Measurements from ENCODE around the gene COL4A2.
"Not testable (repeated sequence)": the region's sequence is repeated elsewhere in the genome, so short reads cannot be mapped to it uniquely, and the experiment has no call there.

The COL4A2 gene

DNA sequence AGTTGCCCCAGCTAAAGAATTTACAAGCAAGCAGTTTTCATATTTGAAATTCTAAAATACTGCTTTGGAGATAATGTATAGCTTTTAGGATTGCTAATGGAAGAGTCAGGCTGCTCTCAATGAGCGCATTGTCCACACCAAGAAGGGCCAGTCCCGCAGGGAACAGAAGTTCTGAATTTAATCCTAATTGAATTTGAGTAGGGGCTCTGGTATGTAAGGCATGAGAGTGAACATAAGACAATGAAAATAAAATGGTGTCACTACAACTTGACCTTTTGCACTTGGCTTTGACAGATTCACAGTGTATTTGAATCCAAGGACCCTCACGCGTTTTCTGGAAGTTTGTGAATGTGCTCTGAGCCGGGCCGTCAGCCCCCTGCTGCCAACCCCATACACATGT lies 221.8 kb downstream of the COL4A2 start:
- no peak overlapping the region for H3K4me3 ChIP-seq (ENCODE audit: low read depth, low read length)
- H3K27me3 ChIP-seq (ENCODE audit: control insufficient read depth, insufficient read depth, low read length): no peaks in the 10 kb centered on the region
- H3K9me3 ChIP-seq (ENCODE audit: control insufficient read depth, insufficient read depth, low read length): no peaks in the 10 kb centered on the region
- H3K36me3 ChIP-seq (ENCODE audit: control insufficient read depth, insufficient read depth, low read length): no peaks in the 10 kb centered on the region
- H3K4me1 ChIP-seq (ENCODE audit: control insufficient read depth, insufficient read depth, low read length): no peaks in the 10 kb centered on the region
- H3K9ac ChIP-seq (ENCODE audit: low read depth, low read length): no peak overlapping the region

DNA sequence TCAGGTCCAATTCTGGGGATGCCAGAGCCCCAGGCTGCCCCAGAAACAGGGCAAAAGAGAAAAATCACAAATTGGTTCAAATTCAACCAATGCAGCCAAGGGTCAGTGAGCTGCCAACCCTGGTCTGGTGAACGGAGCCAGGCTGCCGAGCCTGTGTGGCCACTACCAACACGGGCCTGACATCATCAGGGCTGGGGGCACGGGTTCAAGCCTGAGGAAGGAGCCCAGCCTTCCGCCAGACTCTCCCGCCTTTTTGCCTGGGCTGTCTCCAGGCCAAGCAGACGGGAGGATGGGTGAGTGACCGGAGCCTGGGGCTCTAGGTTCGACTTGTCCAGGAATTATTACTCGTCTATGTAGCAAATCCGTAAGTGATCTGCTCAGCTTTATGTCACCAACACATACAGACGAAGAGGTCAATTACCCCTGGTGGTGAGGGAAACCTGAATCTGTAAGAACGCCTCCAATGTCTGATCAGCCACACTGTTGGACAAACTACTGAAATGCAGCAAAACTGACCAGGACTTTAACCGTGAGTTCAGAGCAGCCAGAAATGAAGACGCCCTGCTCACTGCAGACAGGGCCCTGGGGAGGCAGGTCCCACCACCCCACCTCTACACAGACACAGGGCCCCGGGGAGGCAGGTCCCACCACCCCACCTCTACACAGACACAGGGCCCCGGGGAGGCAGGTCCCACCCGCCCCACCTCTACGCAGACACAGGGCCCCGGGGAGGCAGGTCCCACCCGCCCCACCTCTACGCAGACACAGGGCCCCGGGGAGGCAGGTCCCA lies 222.6 kb downstream of the COL4A2 start:
- Histone ChIP-seq H3K9ac (ENCODE audit: low read depth, low read length) (no peak overlapping the region), H3K36me3 (ENCODE audit: control insufficient read depth, insufficient read depth, low read length) (no peaks in the 10 kb centered on the region), H3K27me3 (ENCODE audit: control insufficient read depth, insufficient read depth, low read length) (no peaks in the 10 kb centered on the region), H3K4me1 (ENCODE audit: control insufficient read depth, insufficient read depth, low read length) (no peaks in the 10 kb centered on the region), H3K4me3 (ENCODE audit: low read depth, low read length) (no peak overlapping the region), H3K9me3 (ENCODE audit: control insufficient read depth, insufficient read depth, low read length) (no peaks in the 10 kb centered on the region)

- H3K36me3 ChIP-seq (ENCODE audit: control insufficient read depth, insufficient read depth, low read length): no peaks in the 10 kb centered on the region
- H3K9me3 ChIP-seq (ENCODE audit: control insufficient read depth, insufficient read depth, low read length): no peaks in the 10 kb centered on the region
- H3K4me3 ChIP-seq (ENCODE audit: low read depth, low read length): no peak overlapping the region
- H3K27me3 ChIP-seq (ENCODE audit: control insufficient read depth, insufficient read depth, low read length): no peaks in the 10 kb centered on the region
- no peak overlapping the region for H3K9ac ChIP-seq (ENCODE audit: low read depth, low read length)
- no peaks in the 10 kb centered on the region for H3K4me1 ChIP-seq (ENCODE audit: control insufficient read depth, insufficient read depth, low read length)
These were observed 224.0 kb downstream of the COL4A2 start for GRCh38 chr13:110531100-110531499.

DNA sequence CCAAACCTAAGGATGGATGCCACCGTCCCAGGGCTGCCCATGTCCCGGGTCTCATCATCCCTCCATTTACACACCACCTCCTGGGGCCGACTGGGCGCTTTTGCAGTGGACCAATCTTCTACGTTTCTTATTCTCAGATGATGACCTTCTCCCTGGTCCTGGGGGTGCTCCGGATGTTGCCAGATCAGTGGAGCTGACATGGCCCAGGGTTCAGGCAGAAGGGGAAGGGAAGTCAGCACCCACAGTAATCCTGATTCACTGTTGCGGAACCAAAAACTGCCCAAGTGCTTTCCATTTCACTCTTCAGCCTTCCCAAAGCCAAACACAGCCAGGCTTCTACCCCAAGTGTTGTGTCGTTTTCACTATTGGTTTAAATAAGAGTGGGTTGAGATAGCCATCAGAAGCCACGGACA lies 224.6 kb downstream of the COL4A2 start:
- no peak overlapping the region for H3K4me3 ChIP-seq (ENCODE audit: low read depth, low read length)
- H3K4me1 ChIP-seq (ENCODE audit: control insufficient read depth, insufficient read depth, low read length): no peaks in the 10 kb centered on the region
- no peaks in the 10 kb centered on the region for H3K9me3 ChIP-seq (ENCODE audit: control insufficient read depth, insufficient read depth, low read length)
- no peak overlapping the region for H3K9ac ChIP-seq (ENCODE audit: low read depth, low read length)
- H3K27me3 ChIP-seq (ENCODE audit: control insufficient read depth, insufficient read depth, low read length): no peaks in the 10 kb centered on the region
- H3K36me3 ChIP-seq (ENCODE audit: control insufficient read depth, insufficient read depth, low read length): no peaks in the 10 kb centered on the region

GRCh38 chr13:110532258-110532657 lies 225.2 kb downstream of the COL4A2 start:
- H3K9me3 ChIP-seq (ENCODE audit: control insufficient read depth, insufficient read depth, low read length); H3K4me3 ChIP-seq (ENCODE audit: low read depth, low read length); H3K27me3 ChIP-seq (ENCODE audit: control insufficient read depth, insufficient read depth, low read length); H3K9ac ChIP-seq (ENCODE audit: low read depth, low read length); H3K4me1 ChIP-seq (ENCODE audit: control insufficient read depth, insufficient read depth, low read length); H3K36me3 ChIP-seq (ENCODE audit: control insufficient read depth, insufficient read depth, low read length): not testable (repeated sequence)

DNA sequence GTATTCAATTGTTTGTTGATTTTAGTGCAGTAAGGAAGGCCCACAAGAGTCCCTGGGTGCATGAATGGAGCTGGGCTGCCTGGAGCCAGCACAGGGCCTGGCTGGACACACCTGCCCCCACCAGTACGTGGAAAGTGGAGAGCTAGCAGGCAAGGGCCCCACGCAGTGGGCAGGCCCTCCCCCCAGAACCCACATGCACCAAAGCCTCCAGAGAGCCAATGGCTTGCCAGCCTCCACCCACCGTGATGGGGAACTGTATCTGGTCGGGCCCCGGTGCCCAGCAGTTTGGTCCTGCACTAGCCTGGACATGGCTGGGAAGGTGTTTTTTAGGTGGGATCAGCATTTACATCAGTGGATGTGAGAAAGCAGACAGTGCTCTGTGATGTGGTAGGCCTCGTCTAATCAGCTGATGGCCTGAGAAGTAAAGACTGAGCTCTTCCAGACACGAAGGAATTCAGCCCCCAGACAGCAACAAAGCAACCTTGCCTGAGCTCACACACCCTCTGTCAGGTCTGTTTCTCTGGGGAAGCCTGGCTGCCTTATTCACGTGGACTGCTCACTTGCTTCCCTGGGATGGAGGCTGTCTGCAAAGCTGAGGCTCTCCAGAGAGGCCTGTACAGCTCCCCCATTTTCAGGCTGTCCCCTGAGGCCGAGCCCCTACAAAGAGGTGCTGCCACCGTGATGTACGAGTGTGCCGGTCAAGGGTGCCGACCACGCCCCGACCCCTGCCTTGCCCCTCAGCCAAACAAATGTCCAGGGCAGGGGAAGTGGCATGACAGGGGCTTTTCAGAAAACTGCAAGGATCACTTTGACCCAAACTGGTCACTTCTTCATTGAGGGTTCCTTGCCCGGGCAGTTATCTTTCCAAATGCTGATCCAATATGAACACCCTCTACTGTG lies 226.9 kb downstream of the COL4A2 start:
- Histone ChIP-seq H3K4me3 (ENCODE audit: low read depth, low read length) (no peak overlapping the region), H3K4me1 (ENCODE audit: control insufficient read depth, insufficient read depth, low read length) (no peaks in the 10 kb centered on the region), H3K27me3 (ENCODE audit: control insufficient read depth, insufficient read depth, low read length) (no peaks in the 10 kb centered on the region), H3K9me3 (ENCODE audit: control insufficient read depth, insufficient read depth, low read length) (no peaks in the 10 kb centered on the region), H3K9ac (ENCODE audit: low read depth, low read length) (no peak overlapping the region), H3K36me3 (ENCODE audit: control insufficient read depth, insufficient read depth, low read length) (no peaks in the 10 kb centered on the region)

GRCh38 chr13:110535526-110535925 lies 228.4 kb downstream of the COL4A2 start:
- Histone ChIP-seq H3K27me3 (ENCODE audit: control insufficient read depth, insufficient read depth, low read length) (no peaks in the 10 kb centered on the region), H3K4me1 (ENCODE audit: control insufficient read depth, insufficient read depth, low read length) (no peaks in the 10 kb centered on the region), H3K36me3 (ENCODE audit: control insufficient read depth, insufficient read depth, low read length) (no peaks in the 10 kb centered on the region), H3K9me3 (ENCODE audit: control insufficient read depth, insufficient read depth, low read length) (no peaks in the 10 kb centered on the region), H3K9ac (ENCODE audit: low read depth, low read length) (no peak overlapping the region), H3K4me3 (ENCODE audit: low read depth, low read length) (no peak overlapping the region)

DNA sequence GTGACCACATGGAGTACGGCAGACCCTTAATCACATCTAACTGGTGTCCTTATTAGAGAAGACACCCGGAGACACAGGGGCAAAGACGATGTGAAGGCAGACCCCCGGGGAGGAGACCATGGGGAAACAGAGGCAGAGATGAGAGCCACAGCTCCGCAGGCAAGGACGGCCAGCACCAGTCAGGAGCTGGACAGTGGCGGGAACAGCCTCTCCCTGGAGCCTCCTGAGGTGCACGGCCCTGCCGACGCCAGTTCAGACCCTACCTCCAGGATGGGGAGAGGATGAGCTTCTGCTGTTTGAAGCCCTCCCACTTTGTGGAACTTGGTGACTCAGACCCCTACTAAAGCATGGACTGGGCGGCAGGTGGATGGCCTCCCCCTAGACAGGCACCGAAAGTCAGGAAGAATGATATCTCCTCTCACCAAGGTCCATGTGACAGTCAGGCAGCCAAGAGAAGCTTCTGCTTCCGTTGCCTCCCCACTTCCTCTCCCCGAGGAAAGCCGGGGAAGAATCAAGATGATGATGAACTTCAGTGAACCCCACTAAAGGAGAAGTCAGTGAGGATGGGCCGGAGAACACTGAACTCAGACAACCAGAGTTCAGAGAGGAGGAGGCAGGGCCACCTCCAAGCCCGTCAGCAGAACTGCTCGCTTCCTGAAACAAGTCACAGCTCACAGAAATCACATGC lies 229.1 kb downstream of the COL4A2 start:
- no peak overlapping the region for H3K9ac ChIP-seq (ENCODE audit: low read depth, low read length)
- H3K27me3 ChIP-seq (ENCODE audit: control insufficient read depth, insufficient read depth, low read length): no peaks in the 10 kb centered on the region
- no peaks in the 10 kb centered on the region for H3K4me1 ChIP-seq (ENCODE audit: control insufficient read depth, insufficient read depth, low read length)
- no peak overlapping the region for H3K4me3 ChIP-seq (ENCODE audit: low read depth, low read length)
- no peaks in the 10 kb centered on the region for H3K9me3 ChIP-seq (ENCODE audit: control insufficient read depth, insufficient read depth, low read length)
- no peaks in the 10 kb centered on the region for H3K36me3 ChIP-seq (ENCODE audit: control insufficient read depth, insufficient read depth, low read length)

DNA sequence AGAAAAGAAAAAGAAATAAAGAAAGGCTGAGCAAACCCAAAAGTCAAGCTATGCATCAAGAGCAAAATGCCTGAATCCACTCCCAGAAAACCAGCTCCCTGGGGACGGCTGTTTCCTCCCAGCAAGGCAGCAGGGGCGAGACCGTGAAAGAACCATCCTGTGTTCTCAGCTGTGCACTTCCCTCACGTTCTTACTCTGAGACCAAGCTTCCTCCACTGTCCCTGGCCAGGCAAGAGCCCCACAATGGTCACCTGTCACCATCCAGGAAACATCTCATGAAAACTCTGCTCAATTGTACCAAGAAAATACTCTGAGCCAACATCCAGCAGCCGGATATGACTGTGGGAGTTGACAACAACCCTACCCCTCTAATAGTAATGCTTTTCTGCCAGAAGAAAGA lies 231.5 kb downstream of the COL4A2 start:
- Histone ChIP-seq H3K4me3 (ENCODE audit: low read depth, low read length) (no peak overlapping the region), H3K27me3 (ENCODE audit: control insufficient read depth, insufficient read depth, low read length) (no peaks in the 10 kb centered on the region), H3K9ac (ENCODE audit: low read depth, low read length) (no peak overlapping the region), H3K9me3 (ENCODE audit: control insufficient read depth, insufficient read depth, low read length) (no peaks in the 10 kb centered on the region), H3K36me3 (ENCODE audit: control insufficient read depth, insufficient read depth, low read length) (peaks cover 3% of the 10 kb centered on the region), H3K4me1 (ENCODE audit: control insufficient read depth, insufficient read depth, low read length) (no peaks in the 10 kb centered on the region)

DNA sequence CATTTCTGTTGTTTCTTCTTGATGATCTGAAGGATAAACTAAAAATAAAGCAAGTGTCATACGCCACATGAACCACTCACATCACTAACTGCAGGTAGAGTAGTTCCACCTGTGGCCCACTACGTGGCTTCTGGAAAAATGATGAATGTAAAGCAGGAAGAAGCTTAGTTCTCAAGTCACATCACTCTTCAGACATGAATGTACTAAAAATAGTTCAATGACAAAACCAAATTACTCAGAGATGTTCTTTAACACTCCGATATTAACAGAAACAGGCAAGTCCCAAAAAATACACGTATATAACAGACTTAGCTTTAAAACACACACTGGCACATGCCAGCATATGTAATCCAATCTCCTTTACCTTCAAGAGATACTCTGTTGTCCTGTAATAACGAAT lies 232.8 kb downstream of the COL4A2 start:
- H3K4me1 ChIP-seq (ENCODE audit: control insufficient read depth, insufficient read depth, low read length): no peaks in the 10 kb centered on the region
- no peak overlapping the region for H3K4me3 ChIP-seq (ENCODE audit: low read depth, low read length)
- no peaks in the 10 kb centered on the region for H3K9me3 ChIP-seq (ENCODE audit: control insufficient read depth, insufficient read depth, low read length)
- no peak overlapping the region for H3K9ac ChIP-seq (ENCODE audit: low read depth, low read length)
- peaks cover 3% of the 10 kb centered on the region for H3K36me3 ChIP-seq (ENCODE audit: control insufficient read depth, insufficient read depth, low read length)
- H3K27me3 ChIP-seq (ENCODE audit: control insufficient read depth, insufficient read depth, low read length): no peaks in the 10 kb centered on the region

- no peaks in the 10 kb centered on the region for H3K4me1 ChIP-seq (ENCODE audit: control insufficient read depth, insufficient read depth, low read length)
- no peaks in the 10 kb centered on the region for H3K27me3 ChIP-seq (ENCODE audit: control insufficient read depth, insufficient read depth, low read length)
- H3K9me3 ChIP-seq (ENCODE audit: control insufficient read depth, insufficient read depth, low read length): no peaks in the 10 kb centered on the region
- peaks cover 3% of the 10 kb centered on the region for H3K36me3 ChIP-seq (ENCODE audit: control insufficient read depth, insufficient read depth, low read length)
- no peak overlapping the region for H3K4me3 ChIP-seq (ENCODE audit: low read depth, low read length)
- H3K9ac ChIP-seq (ENCODE audit: low read depth, low read length): no peak overlapping the region
These were observed 233.9 kb downstream of the COL4A2 start for GRCh38 chr13:110540871-110541525.

All from iPS-15b (cell line).